Stimulated activated memory B cell treated with anti-CD40 and anti-IgM and Interleukin-4, amounts not matched to agents 10 μg/mL and 1 μg/mL and 100 μg/mL, for 72 hours (primary cell): Measurements from ENCODE around the gene DNMT3L.

Source experiments
- ATAC-seq: fragments of 150-1000 bp; cut with Tn5 transposase; 2 replicates; pipeline ENCODE4 v1.10.0; 2021
- H3K27ac Mint-ChIP-seq: one replicate; pipeline ENCODE4 v1.8.0; 2022; ENCODE audit warnings: mild to moderate bottlenecking, mixed read lengths
- H3K27me3 Mint-ChIP-seq: one replicate; pipeline ENCODE4 v1.8.0; 2022; ENCODE audit warnings: mixed read lengths
- H3K36me3 Mint-ChIP-seq: one replicate; pipeline ENCODE4 v1.8.0; 2022; ENCODE audit warnings: mixed read lengths
- H3K4me1 Mint-ChIP-seq: one replicate; pipeline ENCODE4 v1.8.0; 2022; ENCODE audit warnings: mixed read lengths
- H3K4me3 Mint-ChIP-seq: one replicate; pipeline ENCODE4 v1.8.0; 2022; ENCODE audit warnings: mild to moderate bottlenecking, moderate library complexity, mixed read lengths
- H3K9me3 Mint-ChIP-seq: one replicate; pipeline ENCODE4 v1.8.0; 2022; ENCODE audit warnings: mixed read lengths

Gene DNMT3L

DNA sequence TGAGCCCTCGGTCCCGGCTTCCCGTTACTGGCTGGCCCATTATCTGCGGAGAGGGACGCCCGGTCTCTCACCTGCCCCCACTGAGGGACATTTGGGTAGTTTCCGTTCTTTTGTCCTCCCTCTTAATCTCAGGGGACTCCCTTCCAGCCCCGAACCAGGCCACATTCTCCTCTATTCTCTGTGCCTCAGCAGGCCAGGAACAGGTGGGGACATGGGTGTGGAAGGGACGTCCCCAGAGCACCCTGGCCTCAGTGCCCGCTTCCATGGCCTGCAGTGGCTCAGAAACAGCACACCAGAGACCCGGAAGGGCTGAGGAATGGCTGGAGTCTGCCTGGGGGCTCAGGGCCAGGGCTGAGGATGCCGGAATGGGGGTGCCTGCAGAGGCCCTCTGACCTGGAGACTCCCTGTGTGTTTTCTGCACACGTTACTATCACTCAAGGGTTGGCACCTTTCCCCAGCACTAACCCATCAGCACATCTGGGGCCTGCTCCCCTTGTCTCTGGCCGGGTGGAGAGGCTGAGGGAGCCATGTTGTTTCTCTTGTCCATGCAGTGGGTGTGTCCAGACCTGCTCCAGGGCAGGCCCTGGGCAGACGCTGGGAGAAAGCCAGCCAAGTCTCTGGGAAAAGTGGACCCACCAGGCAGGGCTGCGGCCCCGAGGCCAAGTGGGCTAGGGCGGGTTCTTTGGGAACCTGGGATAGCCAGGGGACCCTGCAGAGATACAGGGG lies 10.0 kb upstream of the DNMT3L start:
- H3K4me3 Mint-ChIP-seq = no peak overlapping the region
- peaks cover 22% of the 10 kb centered on the region for H3K27me3 Mint-ChIP-seq
- ATAC-seq = no peak
- H3K9me3 Mint-ChIP-seq = no peaks in the 10 kb centered on the region
- H3K27ac Mint-ChIP-seq = no peak overlapping the region
- peaks cover 8% of the 10 kb centered on the region for H3K4me1 Mint-ChIP-seq
- no peaks in the 10 kb centered on the region for H3K36me3 Mint-ChIP-seq

DNA sequence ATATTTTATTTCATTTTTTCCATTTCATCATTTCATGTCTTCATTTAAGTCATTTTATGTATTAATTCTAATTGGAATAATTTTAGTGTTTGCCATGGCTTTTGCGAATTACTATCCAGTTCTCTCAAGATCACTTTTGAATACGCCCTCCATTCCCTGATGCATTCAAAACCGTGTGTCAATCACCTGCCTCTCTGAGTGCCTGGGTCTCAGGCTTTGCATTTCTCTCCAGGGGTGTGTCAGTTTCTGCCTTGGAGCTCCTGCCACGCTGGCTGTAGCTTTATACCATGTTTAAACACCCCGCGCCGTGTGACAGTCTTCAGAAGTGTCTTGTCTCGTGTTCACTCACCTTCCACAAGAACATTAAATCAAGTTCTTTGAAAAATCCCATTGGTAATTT lies 7.4 kb upstream of the DNMT3L start:
- Mint-ChIP-seq H3K4me1 (peaks cover 11% of the 10 kb centered on the region), H3K27me3 (peaks cover 22% of the 10 kb centered on the region), H3K9me3 (no peaks in the 10 kb centered on the region), H3K27ac (no peak overlapping the region), H3K36me3 (no peaks in the 10 kb centered on the region), H3K4me3 (no peak overlapping the region)
- no peak for ATAC-seq

DNA sequence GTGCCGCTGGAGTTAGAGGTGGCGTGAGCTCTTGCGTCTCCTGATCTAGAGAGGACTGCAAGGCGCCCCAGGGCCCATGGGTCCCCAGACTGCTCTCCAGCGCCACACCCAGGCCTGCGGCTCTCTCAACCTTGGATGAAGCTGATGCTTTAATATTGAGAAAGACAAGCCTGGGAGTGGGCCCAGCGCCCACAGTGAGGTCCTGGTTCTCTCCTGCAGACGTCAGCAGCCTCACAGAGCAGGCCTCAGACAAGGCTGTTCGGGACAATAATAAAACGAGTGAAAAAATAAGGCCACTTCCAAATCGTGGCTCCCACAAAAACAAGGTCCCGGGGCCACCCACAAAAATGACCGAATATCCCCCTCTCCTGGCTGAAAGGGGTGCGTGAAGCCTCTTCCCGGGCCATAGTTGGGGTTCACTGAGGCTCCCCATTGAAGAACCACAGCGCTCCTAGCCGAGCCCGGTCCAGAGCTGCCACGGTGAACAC lies 6.0 kb upstream of the DNMT3L start:
- ATAC-seq = no peak
- Mint-ChIP-seq H3K36me3 (no peaks in the 10 kb centered on the region), H3K27ac (no peak overlapping the region), H3K9me3 (no peaks in the 10 kb centered on the region), H3K4me3 (no peak overlapping the region), H3K4me1 (peaks cover 11% of the 10 kb centered on the region), H3K27me3 (peaks cover 15% of the 10 kb centered on the region)

DNA sequence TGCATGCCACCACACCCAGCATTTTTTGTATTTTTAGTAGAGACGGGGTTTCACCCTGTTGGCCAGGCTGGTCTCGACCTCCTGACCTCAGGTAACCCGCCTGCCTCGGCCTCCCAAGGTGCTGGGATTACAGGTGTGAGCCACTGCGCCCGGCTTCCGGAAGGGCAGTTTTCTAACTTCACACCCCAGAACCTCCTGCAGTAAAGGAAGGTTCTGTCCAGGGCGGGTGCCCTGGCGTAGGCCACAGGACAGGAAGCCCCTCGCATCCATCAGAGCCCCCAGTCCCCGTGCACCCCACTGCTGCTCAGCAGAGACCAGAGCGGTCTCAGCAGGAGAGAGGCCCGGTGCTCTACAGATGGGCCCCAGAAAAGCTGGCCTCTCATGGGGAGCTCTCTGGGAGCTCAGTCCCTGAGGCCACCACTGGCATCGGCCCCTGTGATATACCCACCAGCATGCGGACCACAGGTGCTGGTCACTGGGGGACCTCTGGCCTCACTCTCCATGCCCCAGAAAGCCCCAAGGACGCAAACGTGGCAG lies 4.1 kb upstream of the DNMT3L start:
- peaks cover 11% of the 10 kb centered on the region for H3K4me1 Mint-ChIP-seq
- no peaks in the 10 kb centered on the region for H3K27me3 Mint-ChIP-seq
- H3K4me3 Mint-ChIP-seq = no peak overlapping the region
- ATAC-seq = no peak
- H3K9me3 Mint-ChIP-seq = no peaks in the 10 kb centered on the region
- no peak overlapping the region for H3K27ac Mint-ChIP-seq
- H3K36me3 Mint-ChIP-seq = no peaks in the 10 kb centered on the region

DNA sequence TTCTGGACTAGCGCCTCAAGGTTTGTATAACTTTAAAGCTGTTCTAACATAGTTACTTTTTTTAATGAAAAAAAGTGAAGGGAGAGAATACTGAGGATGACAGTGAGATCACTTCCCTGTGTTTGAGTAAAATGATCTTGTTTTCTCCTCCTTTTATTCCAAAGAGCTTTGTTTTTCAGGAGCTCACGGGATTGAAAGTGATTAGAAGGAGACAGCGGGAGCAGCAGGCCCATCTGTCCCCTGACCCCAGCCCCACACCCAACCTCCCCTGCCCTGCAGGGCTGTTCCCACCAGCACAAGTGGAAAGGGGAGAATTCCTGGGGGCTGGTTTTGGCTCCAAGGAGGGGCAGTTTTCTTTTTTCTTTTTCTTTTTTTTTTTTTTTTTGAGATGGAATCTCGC lies 2.1 kb upstream of the DNMT3L start:
- H3K4me3 Mint-ChIP-seq = no peak overlapping the region
- ATAC-seq = no peak
- no peaks in the 10 kb centered on the region for H3K27me3 Mint-ChIP-seq
- H3K27ac Mint-ChIP-seq = no peak overlapping the region
- peaks cover 11% of the 10 kb centered on the region for H3K4me1 Mint-ChIP-seq
- H3K9me3 Mint-ChIP-seq = no peaks in the 10 kb centered on the region
- no peaks in the 10 kb centered on the region for H3K36me3 Mint-ChIP-seq

DNA sequence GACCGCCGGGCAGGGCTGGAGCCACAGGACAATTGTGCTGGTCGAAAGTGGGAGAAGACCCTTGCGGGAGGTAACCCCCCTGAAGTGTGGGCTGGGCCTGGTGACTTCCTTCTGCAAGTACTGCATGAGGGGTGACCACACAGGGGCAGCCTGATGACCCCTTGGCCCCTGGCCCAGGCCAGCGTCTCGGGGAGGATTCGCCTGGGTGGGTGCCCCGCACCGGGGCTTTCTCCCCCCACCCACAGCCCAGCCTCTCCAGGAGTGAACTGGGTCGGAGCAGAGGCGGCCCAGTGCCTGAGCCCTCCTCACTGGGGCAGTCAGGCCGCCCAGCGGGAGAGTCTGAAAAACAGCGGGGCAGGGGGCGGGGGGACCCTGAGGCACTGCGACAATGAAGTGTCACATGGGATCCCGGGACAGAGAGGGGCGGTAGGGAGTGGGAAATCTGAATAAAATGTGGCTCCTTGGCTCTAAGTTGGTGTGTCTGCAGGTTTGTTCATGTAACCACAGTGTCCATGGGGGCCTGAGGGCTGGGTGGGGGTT lies 1.6 kb upstream of the DNMT3L start:
- Mint-ChIP-seq H3K27me3 (no peaks in the 10 kb centered on the region), H3K4me1 (peaks cover 11% of the 10 kb centered on the region), H3K9me3 (no peaks in the 10 kb centered on the region), H3K27ac (no peak overlapping the region), H3K4me3 (no peak overlapping the region), H3K36me3 (no peaks in the 10 kb centered on the region)
- peak; percentile 38 for ATAC-seq

DNA sequence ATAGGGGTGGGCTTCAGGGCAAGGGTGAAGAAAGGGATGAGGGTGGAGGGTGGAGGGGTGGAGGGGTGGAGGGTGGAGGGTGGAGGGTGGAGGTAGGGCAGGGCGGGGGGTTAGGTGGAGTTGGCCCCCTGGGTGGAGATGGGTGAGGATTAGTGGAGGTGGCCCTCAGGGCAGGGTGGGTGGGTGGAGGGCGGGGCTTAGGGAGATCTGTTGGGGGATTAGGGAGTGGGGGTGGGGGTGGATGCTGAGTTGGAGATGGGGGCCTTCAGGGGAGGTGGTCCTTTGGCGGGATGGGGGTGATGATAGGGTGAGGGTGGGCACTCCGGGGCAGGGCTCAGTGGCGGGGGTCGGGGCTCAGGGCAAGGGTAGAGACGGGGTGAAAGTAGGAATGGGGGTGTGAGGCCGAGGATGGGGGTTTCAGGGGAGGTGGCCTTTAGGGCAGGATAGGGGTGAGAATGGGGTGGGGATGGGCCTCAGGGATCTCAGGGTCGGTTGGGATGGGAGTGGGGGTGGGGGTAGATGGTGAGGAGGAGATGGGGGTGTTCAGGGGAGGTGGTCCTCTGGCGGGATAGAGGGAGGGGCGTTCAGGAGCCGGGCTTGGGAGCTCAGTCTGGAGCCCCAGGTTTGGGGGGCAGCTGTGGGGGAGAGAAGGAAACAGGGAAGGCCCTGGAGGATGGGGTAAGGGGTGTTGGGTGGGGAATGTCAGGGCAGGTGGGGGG lies 800 bp upstream of the DNMT3L start:
- no peak overlapping the region for H3K27ac Mint-ChIP-seq
- H3K27me3 Mint-ChIP-seq = peaks cover 6% of the 10 kb centered on the region
- peak; percentile 34 for ATAC-seq
- H3K4me3 Mint-ChIP-seq = no peak overlapping the region
- no peaks in the 10 kb centered on the region for H3K9me3 Mint-ChIP-seq
- no peaks in the 10 kb centered on the region for H3K36me3 Mint-ChIP-seq
- peaks cover 6% of the 10 kb centered on the region for H3K4me1 Mint-ChIP-seq

DNA sequence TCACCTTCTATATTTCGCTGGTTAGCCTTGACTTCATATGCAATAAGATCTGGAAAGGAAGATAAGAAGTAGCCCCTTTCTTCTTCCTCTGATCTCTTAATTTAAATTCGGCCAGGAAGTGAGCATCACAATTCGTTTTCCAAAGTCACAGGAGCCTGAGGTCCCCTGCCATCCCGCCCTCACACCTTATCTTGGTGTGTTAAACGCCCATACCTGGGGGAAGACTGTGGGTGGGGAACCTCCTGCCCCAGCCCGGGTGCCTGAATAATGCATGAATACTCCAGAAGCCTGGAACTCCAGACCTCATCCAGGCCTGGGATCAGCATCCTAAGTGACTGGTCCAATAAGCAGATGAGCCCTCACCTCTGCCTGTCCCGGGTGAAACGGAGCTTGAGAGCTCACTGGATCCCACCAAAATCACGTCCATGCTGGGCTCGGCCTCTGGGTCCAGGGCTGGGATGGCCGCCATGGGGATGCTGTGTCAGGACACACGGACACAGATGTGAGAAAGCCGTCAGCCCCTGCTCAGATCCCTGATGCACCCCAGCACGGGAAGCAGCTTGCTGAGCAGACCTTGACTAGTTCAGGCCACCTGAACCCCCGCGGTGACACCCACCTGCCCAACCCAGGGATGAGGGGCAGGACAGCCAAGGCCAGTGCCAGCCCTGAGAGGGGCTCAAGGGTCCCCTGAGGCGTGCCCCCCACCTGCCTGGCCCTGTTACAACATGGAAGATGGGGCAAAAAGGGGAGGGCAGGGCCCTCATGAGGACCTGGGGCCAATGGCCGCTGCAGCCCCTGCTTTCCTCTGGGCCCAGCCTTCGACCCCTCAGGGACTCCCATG lies 686 bp downstream of the DNMT3L start:
- peaks cover 6% of the 10 kb centered on the region for H3K27me3 Mint-ChIP-seq
- peak overlapping the region; percentile 32 for H3K27ac Mint-ChIP-seq
- no peak overlapping the region for H3K4me3 Mint-ChIP-seq
- no peaks in the 10 kb centered on the region for H3K9me3 Mint-ChIP-seq
- H3K36me3 Mint-ChIP-seq = no peaks in the 10 kb centered on the region
- ATAC-seq = no peak
- no peaks in the 10 kb centered on the region for H3K4me1 Mint-ChIP-seq

DNA sequence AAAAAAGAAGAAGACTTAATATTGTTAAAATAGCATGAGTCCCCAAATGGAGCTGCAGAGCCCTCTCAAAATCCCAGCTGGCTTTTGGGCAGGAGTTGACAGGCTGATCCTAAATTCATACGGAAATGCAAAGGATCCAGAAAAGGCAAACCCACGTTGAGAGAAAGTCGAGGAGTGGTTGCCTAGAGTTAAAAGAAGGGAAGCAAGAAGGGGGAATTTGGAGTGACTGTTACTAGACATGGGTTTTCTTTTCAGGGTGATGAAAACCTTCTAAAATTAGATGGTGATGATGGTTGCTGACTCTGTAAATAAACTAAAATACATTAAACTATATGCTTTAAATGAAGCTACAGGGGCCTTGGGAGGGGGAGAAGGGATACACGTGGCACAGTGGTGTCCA lies 1.6 kb downstream of the DNMT3L start:
- Mint-ChIP-seq H3K9me3 (no peaks in the 10 kb centered on the region), H3K27me3 (peaks cover 6% of the 10 kb centered on the region), H3K4me3 (no peak overlapping the region), H3K36me3 (no peaks in the 10 kb centered on the region), H3K27ac (no peak overlapping the region), H3K4me1 (no peaks in the 10 kb centered on the region)
- no peak for ATAC-seq

DNA sequence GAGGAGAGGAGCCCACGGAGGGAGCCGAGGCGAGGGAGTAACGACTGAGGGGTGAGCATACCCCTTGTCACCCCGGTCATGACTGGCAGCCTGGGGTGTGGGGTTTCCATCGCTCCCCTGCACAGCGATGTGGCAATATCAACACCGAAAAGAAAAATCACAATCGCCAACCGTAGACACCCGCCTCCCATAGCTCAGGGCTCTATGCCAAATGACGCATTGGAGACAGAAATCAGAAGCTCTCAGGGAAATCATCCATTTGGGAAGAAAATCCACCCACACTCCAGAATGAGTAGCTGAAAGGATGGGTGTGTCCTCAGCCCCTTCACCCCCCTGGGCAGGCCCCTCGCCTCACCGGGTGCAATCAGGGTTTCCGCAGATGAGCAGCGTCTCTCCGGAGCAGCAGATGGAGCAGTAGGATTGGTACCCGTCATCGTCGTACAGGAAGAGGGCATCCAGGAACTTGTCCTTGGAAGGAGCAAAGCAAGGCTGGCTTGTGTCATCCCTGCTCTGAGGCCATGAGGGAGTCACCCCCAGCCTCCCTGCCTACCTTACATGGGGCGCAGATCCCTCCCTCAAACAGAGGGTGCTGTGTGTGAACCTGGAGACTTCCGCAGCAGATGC lies 2.5 kb downstream of the DNMT3L start:
- Mint-ChIP-seq H3K4me3 (no peak overlapping the region), H3K27ac (no peak overlapping the region), H3K27me3 (peaks cover 6% of the 10 kb centered on the region), H3K36me3 (no peaks in the 10 kb centered on the region), H3K9me3 (no peaks in the 10 kb centered on the region), H3K4me1 (peaks cover 5% of the 10 kb centered on the region)
- no peak for ATAC-seq

DNA sequence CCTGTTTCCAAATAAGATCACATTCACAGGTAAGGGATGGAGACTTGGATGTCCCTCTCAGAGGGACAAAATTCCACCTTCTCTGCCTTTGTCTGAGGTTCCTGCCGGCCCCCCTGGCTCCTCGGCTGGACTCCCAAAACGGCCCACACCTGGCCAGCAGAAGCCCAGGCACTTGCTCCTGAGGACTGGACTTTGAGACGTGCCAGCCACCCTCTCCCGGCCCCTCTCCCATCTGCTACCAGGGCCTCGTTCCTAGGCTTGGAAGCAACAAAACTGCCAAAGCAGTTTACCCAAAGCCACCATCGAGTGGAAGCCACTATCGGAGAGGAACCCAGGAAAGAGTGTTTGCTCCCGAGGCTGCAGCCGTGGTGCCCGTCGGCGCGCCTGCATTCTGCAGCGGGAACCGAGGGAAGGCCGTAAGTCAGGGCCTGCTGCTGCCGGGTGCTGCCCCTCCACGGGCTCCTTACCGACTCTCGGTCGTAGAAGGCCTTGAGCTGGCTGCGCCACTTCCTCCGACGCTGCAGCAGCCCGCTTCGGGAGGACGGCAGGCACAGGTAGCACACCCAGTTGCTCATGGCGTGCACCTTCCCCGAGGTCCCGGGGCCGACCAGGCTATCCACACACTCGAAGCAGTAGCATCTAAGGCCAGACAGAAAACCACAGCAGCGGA lies 3.5 kb downstream of the DNMT3L start:
- peak overlapping the region; percentile 40 for H3K27ac Mint-ChIP-seq
- no peaks in the 10 kb centered on the region for H3K36me3 Mint-ChIP-seq
- H3K4me1 Mint-ChIP-seq = peaks cover 6% of the 10 kb centered on the region
- ATAC-seq = no peak
- H3K9me3 Mint-ChIP-seq = no peaks in the 10 kb centered on the region
- H3K4me3 Mint-ChIP-seq = no peak overlapping the region
- H3K27me3 Mint-ChIP-seq = peaks cover 14% of the 10 kb centered on the region

DNA sequence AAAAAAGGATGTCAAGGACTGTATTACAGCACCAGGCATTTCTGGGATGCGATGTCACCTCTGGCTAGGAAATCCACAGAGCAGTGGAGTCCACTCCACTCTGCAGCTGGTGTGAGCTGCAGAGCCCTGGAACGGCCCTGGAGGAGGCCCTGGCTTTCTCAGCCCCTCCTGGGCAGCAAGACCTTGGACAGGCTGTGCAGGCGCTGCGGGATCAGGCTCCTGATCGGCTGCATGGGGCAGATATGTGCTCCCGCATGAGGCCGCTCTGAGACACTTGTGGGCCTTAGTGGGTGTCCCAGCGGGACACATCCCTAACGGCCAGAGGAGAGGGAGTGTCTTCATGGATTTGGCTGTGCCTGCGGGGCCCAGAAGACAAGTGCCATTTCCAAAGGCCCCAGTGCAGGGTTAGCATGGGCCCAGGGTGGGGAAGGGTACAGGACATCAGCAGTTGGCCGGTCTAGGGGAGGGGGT lies 6.2 kb downstream of the DNMT3L start:
- H3K36me3 Mint-ChIP-seq = no peaks in the 10 kb centered on the region
- H3K4me1 Mint-ChIP-seq = peaks cover 6% of the 10 kb centered on the region
- peaks cover 14% of the 10 kb centered on the region for H3K27me3 Mint-ChIP-seq
- ATAC-seq = no peak
- H3K27ac Mint-ChIP-seq = no peak overlapping the region
- H3K9me3 Mint-ChIP-seq = no peaks in the 10 kb centered on the region
- H3K4me3 Mint-ChIP-seq = no peak overlapping the region

DNA sequence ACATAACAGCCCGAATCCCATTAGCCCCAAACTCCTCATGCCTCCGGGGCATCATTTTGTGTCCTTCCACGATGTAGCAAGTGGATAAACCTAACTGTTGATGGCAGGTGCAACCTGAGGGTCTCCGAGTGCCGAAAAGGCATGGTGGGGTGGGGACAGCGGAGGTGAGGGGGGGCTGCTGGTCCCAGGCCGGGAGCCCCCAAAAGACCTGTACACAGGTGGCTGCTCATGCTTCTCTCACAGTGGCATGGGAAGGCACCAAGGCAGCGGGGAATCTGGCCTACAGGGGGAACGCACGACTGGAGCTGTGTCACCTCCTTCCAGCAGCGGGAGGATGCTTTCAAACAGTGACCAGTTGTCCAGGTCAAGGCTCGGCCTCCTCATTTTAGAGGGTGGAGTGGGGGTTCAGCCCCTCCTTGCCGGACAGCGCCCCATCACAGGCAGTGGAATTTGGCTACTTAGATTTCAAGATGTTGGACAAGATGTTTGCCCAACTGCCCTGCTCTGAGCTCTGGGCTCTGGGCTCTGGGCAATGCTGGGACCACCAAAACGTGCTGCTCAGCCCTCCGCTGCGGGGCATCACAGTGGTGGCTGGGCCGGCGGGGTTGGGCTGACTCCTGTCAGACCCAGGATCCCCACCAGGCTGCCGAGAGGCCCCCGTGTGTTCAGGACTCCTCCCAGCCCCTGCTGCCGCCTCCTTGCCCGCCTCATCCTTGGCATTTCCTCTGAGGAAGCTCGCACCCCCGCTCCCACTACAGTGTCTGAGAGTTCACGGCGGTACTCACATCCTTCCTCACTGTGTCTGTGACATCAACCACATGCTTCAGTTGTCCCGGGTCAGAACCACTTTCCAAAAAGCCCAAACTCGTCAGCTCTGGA lies 7.6 kb downstream of the DNMT3L start:
- H3K27ac Mint-ChIP-seq = no peak overlapping the region
- H3K27me3 Mint-ChIP-seq = peaks cover 14% of the 10 kb centered on the region
- ATAC-seq = peak; percentile 17
- H3K4me1 Mint-ChIP-seq = peaks cover 6% of the 10 kb centered on the region
- no peaks in the 10 kb centered on the region for H3K36me3 Mint-ChIP-seq
- H3K9me3 Mint-ChIP-seq = no peaks in the 10 kb centered on the region
- H3K4me3 Mint-ChIP-seq = no peak overlapping the region
